KOPT-K1 (cell line): ENCODE measurements around the gene QSER1.
"Not testable (repeated sequence)": the region's sequence is repeated elsewhere in the genome, so short reads cannot be mapped to it uniquely, and the experiment has no call there.

Source experiments
- H3K27ac ChIP-seq: fragments of 200-600 bp; sonication (generic); 2 replicates; pipeline ENCODE4 v1.5.1; 2016; ENCODE audit warnings: antibody characterized with exemption, mild to moderate bottlenecking, low read depth, low read length; ENCODE audit not compliant: poor library complexity, severe bottlenecking
- H3K36me3 ChIP-seq: fragments of 200-600 bp; sonication (generic); 2 replicates; pipeline ENCODE4 v1.5.1; 2017; ENCODE audit warnings: antibody characterized with exemption, mild to moderate bottlenecking, low read length, moderate library complexity; ENCODE audit not compliant: insufficient read depth
- H3K9me3 ChIP-seq: fragments of 200-600 bp; sonication (generic); 2 replicates; pipeline ENCODE4 v1.5.1; 2017; ENCODE audit warnings: antibody characterized with exemption, low read length, mild to moderate bottlenecking; ENCODE audit not compliant: insufficient read depth, poor library complexity, severe bottlenecking

Gene QSER1

GRCh38 chr11:32884770-32885384 lies 7.7 kb upstream of the QSER1 start:
- no peak overlapping the region for H3K27ac ChIP-seq
- H3K9me3 ChIP-seq: no peaks in the 10 kb centered on the region
- H3K36me3 ChIP-seq: no peaks in the 10 kb centered on the region

GRCh38 chr11:32885556-32885955 lies 7.1 kb upstream of the QSER1 start:
- Histone ChIP-seq H3K9me3 (no peaks in the 10 kb centered on the region), H3K36me3 (no peaks in the 10 kb centered on the region)

GRCh38 chr11:32886180-32886579 lies 6.4 kb upstream of the QSER1 start:
- H3K9me3 ChIP-seq: no peaks in the 10 kb centered on the region

More at GRCh38 chr11:32885556-32885955, 7.1 kb upstream of the QSER1 start:
- H3K27ac ChIP-seq: no peak overlapping the region

GRCh38 chr11:32887707-32888383 lies 4.8 kb upstream of the QSER1 start:
- H3K27ac ChIP-seq, H3K36me3 ChIP-seq, H3K9me3 ChIP-seq: not testable (repeated sequence)

More at GRCh38 chr11:32886180-32886579, 6.4 kb upstream of the QSER1 start:
- Histone ChIP-seq H3K27ac (no peak overlapping the region), H3K36me3 (no peaks in the 10 kb centered on the region)

- H3K27ac ChIP-seq, H3K9me3 ChIP-seq, H3K36me3 ChIP-seq: not testable (repeated sequence)
These were observed 4.3 kb upstream of the QSER1 start for GRCh38 chr11:32888384-32888710.

GRCh38 chr11:32888805-32889204 lies 3.8 kb upstream of the QSER1 start:
- H3K36me3 ChIP-seq: no peaks in the 10 kb centered on the region
- no peak overlapping the region for H3K27ac ChIP-seq
- H3K9me3 ChIP-seq: no peaks in the 10 kb centered on the region

- H3K27ac ChIP-seq: no peak overlapping the region
- H3K36me3 ChIP-seq: no peaks in the 10 kb centered on the region
These were observed 1.6 kb upstream of the QSER1 start for GRCh38 chr11:32890843-32891656.

GRCh38 chr11:32891657-32892354 lies 805 bp upstream of the QSER1 start:
- H3K27ac ChIP-seq: peak overlapping the region; percentile 91
- no peaks in the 10 kb centered on the region for H3K36me3 ChIP-seq
- H3K9me3 ChIP-seq: no peaks in the 10 kb centered on the region

More at GRCh38 chr11:32890843-32891656, 1.6 kb upstream of the QSER1 start:
- no peaks in the 10 kb centered on the region for H3K9me3 ChIP-seq

GRCh38 chr11:32893093-32893342 lies 407 bp downstream of the QSER1 start:
- H3K9me3 ChIP-seq: no peaks in the 10 kb centered on the region
- H3K36me3 ChIP-seq: no peaks in the 10 kb centered on the region
- H3K27ac ChIP-seq: peak overlapping the region; percentile 91

GRCh38 chr11:32893343-32894148 lies 935 bp downstream of the QSER1 start:
- Histone ChIP-seq H3K27ac (peak overlapping the region; percentile 91), H3K36me3 (peaks cover 1% of the 10 kb centered on the region; the same call in 1 of the 2 replicates), H3K9me3 (no peaks in the 10 kb centered on the region)

GRCh38 chr11:32894149-32894827 lies 1.7 kb downstream of the QSER1 start:
- peak overlapping the region; percentile 91 for H3K27ac ChIP-seq
- peaks cover 8% of the 10 kb centered on the region for H3K36me3 ChIP-seq
- no peaks in the 10 kb centered on the region for H3K9me3 ChIP-seq

- H3K36me3 ChIP-seq: peaks cover 14% of the 10 kb centered on the region
- no peaks in the 10 kb centered on the region for H3K9me3 ChIP-seq
- peak overlapping the region; percentile 91 for H3K27ac ChIP-seq
These were observed 2.3 kb downstream of the QSER1 start for GRCh38 chr11:32894921-32895320.

- H3K9me3 ChIP-seq: no peaks in the 10 kb centered on the region
- H3K27ac ChIP-seq: no peak overlapping the region
- peaks cover 17% of the 10 kb centered on the region for H3K36me3 ChIP-seq
These were observed 2.9 kb downstream of the QSER1 start for GRCh38 chr11:32895471-32895870.

- no peaks in the 10 kb centered on the region for H3K9me3 ChIP-seq
- peaks cover 17% of the 10 kb centered on the region for H3K36me3 ChIP-seq
- no peak overlapping the region for H3K27ac ChIP-seq
These were observed 4.5 kb downstream of the QSER1 start for GRCh38 chr11:32897103-32897502.
